NCI-H1694 treated with DMSO at 0.1 percent for 48 hours (cell line): ENCODE data around the gene MYO18A.

Source experiments
- DNase-seq: peaks from one replicate; lab custom pipeline; 2025; lab: John Stamatoyannopoulos, UW

MYO18A gene

DNA sequence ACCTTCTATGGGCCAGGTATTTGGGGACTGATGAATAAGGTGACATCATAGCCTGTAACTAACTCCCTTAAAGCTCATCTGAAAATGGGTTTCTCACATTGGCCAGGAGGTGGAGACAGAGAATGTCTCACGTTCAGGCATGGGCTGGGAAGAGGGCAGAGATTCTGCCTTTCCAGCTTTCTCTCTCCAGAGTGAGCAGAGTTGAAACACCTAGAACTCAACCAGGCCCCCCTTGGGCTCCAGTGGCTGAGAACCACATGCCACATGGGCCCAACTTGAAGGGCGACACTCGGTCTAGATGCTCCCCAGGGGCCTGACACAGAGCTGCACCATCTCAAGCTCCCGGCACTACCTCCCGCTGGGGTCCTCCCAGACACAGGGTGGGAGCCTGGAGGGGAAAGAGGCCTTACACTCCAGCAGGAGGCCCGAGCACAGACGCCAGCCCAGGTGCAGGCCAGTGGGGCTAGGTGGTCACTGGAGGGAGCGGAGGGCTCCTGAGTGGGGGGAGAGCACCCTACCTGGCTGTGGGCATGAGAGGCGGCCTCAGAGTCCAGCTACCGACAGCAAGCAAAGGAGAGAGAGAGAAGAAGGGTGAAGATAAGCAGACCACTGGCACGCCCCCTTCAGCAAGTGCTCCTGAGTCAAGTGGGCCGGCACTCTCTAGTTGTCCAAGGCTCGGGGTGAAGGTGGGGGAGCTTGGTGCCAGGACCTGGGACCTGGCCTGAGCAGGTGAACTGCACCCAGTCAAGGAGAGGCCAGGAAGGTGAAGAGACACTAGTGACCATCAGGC lies 55.9 kb downstream of the MYO18A start:
- DNase-seq = peak; percentile 77

DNA sequence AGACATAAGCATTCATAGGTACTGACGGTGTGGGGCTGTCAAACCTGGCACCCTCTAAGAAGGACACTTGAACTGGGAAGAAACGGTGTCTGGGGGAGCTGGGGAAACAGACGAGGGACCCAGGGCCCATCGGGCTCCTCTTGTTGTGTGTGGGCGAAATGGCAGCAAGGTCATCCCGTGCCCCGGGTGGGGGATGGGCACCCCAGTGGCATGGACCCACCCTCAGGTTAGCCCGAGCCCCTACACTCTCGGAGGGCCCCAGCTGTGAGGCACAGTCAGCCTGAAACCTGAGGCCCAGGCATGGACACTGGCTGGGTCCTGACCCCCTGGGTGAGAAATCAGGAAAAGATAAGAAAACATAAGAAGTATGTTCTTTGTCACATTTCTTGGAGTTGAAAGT lies 57.1 kb downstream of the MYO18A start:
- DNase-seq = no peak

DNA sequence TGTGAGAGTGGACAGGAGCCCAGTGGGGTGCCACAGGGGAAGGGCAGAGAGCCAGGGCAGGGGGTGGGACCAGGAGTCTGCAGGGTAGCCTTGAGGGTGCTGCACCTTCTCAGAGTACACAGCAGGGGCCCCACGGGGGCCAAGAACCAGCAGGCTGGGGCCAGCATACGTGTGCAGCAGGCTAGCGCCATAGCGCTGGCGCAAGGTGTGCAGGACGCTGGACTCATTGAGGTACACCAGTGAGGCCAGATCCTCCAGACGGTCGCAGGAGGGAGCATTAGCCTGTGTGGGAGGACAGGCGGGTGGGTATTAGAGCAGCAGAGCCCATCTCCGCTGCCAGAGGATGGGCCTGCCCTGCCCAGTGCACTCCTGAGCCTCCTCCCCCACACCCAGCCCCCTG lies 58.8 kb downstream of the MYO18A start:
- DNase-seq = no peak

DNA sequence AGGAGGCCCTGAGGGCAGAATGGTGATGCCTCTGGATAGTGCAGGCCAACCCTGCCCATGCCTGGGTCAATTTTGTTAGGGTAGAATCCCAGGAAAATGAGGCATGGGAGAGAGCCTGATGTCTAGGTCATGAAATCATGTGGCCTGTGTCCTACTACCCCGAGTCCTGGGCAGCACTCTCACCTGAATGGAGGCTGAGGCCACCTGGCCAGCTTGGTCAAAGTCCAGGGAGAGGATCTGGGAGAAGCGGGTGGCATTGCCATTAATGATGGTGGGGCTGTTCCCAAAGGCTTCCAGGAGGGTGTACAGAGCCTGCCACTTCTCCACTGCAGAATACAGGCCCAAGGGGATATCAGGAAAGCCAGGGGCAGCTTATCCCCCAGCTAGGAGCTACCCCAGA lies 59.8 kb downstream of the MYO18A start:
- DNase-seq = no peak

DNA sequence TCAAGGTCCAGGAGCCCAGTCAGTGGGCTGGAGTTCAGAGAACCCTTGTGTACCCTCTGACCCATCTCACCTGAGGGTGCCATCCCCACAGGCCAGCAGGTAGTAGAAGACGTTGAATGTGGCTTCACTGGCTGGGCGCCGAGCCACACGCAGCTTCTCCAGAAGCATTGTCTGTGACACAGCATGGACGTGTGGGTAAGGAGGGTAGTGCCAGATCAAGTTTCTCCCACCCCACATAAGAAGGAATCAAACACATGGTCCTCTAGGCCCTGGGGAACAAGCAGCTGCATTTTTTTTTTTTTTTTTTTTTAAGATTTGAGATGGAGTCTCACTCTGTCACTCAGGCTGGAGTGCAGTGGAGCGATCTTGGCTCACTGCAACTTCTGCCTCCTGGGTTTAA lies 60.9 kb downstream of the MYO18A start:
- DNase-seq = no peak

DNA sequence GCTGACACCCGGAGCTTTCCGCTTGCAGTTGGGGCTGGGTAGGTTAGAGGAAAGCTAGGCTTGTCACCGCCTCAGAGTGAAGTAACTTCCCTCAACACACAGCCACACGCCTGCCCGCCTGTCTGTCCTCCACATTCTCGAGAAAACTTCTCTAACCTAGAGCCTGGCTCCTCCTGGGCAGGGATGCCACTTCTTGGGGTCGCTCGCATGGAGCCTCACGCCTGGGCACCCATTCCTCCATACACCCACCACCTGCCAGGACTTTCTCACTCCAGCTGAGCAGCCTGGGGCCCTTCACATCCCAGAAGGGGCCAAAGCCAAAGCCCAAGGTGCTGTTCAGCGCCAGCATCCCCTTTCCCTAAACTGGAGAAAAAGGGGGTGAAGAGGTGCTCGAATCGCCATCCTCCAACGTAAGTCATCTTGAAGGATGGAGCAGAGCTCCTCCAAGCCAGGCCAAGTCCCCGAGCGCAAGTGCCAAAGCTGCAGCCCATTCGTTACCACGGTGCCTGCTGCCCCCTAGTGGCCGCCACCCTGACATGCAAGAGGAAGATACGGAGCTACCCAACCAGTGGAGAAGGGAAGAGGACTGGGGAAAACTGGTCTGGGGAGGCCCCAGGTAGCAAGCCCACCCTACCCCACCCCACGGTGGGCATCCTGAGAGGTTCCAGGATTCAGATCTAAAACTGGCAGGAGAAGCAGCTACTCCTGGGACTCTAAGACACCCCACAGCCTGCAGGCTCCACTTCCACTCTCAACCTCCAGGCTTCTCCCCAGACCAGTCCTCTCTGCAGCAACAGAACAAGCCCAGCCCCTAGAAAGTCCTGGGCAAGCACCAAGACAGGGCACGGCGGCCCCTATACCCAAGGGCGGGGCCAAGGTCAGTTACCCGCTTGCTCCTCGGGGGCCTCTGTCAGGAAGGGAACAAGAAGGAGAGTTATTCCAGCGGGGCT lies 63.1 kb downstream of the MYO18A start:
- peak; percentile 66 for DNase-seq

DNA sequence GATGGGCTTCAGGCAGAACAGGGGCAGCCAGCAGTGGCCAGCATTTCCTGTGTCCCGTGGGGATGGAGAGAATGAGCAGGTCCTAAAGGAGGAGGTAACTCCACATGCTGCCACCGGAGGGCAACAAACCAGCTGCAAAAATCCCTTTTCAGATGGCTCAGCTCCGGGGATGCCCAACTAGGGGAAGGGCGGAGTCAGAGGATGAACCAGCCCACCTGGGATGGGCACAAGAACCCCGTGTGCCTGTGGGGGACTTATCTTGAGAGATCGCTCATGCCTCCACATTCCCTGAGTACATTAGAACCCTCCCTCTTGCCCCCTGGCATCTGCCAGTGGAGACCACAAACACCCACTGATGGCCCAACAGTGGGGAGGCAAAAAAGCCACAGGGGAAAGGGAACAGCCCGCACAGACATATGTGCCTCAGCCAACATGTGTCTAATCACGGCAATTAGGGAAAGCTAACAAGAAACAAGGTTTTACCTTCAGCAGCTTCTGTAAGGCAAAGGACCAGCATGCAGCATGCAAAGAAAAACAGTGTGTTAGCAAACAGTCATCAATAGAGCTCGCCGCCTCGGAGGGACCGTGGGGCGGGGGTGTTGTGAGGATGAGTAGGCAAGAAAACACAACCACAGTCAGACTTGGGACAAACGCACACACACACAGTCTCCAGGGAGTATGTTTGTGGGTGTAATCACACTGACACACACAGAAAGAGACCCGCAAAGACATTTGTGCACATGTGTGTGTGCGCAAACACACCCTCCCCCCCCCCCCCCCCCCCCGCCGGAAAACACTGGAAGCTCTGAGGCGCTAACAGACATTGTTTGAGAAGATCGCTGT lies 64.0 kb downstream of the MYO18A start:
- peak; percentile 80 for DNase-seq

DNA sequence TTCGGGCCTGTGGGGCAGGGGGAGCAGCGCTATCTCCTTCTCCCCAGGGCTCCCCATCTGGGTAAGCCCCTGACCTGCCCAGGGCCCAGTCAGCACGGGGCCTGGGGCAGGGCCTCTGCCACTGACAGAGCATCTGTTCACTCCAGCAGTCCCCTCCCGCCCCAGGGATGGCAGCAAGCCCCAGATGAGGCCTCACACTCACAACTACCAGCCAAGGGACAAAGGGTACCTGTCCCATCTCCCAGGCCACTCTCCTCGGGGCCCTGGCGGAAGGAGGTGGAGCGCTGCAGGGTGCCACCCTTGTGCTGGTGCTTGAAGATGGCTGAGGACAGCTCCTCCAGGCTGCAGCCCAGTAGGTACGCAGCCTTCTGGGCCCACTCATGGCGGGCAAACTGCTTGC lies 64.8 kb downstream of the MYO18A start:
- DNase-seq = no peak

DNA sequence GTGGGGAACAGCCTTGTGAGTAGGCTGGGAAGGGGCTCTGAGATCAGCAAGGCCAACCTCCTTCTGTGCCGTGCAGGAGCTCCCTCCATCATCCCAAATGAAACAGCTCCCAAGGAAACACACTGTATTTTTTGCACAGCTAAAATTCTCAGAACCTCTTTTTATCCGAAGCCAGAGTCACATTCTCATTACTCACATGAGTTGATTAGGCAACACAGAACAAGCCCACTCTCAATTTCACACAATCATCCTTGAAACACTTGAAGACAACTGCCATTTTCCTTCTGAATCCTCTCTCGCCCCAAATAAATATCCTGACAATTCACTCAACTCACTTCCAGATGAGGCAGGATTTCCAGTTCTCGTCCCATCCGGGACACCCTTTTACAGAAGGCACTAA lies 66.1 kb downstream of the MYO18A start:
- no peak for DNase-seq

DNA sequence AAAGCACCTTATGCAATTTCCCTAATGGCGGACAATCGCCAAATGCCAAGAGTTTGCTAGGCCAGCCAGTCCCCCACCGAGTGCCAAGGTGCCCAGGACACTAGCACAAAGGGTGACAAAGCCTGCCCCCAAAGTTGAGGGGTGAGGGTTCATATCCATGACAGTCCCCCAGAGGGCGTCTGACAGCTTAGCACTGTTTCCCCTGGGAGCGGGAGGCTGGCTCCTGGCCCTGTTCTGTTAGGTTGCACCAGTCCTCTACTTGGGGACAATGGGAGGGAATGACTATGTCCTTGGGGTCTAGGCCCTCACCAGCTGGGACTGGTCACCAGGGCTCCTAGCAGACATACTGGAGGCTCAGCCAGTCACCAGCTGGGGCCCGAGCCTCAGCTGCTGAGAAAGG lies 66.9 kb downstream of the MYO18A start:
- DNase-seq = no peak

DNA sequence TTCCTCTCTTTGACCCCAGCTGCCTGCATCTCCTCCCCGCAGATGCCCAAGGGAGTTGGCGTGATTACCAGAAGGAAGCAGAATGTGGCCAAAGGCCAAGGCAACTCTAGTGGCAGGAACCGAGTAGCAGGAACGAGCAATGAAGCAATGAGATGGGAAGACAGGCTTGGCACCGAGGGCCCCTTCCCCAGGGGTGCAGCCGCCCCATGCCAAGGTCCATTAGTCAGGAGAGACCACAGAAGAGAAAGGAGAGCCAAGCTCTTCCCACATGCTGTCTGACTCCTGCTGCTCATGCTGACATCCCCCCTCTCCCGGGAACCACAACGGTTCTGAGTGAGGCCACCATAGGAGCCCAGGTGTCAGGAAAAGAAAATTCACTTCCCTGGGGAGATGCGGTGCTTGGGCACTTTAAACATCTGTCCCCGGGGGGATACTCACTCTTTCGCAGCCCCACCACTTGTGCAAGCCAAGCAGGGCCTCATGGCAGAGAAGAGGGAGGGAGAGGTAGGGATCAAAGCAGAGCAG lies 67.4 kb downstream of the MYO18A start:
- DNase-seq = no peak

DNA sequence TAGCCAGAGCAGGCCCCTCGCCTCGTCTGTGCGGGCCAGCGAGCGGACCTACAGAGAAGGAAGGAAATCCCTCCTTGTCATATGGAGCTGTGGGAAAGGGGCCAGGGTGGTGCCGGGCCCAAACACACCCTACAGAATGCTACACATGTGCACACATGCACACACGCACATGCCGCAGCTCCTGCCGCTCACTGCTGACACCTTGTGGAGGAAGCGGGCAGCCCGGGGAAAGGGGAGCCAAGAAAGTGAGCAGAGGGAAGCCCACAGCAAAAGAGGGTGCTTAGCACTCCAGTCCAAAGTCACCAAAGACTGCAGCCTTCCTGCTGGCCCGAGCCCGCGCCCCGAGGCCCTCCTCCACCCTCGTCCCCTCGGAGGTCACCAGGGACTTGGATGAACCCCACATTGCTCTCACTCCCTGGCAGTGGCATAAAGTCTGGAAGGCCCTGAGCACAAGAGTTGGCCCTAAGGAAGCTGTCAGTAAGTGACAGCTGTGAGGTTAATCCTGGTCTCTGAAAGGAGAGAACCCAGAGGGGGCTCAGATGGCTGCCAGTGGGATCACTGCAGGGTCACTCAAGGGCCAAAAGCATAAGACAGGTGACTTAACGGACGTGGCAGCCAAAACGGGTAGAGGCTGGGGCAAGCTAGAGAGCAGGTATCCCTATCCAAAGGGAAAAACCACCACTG lies 68.2 kb downstream of the MYO18A start:
- peak; percentile 69 for DNase-seq

DNA sequence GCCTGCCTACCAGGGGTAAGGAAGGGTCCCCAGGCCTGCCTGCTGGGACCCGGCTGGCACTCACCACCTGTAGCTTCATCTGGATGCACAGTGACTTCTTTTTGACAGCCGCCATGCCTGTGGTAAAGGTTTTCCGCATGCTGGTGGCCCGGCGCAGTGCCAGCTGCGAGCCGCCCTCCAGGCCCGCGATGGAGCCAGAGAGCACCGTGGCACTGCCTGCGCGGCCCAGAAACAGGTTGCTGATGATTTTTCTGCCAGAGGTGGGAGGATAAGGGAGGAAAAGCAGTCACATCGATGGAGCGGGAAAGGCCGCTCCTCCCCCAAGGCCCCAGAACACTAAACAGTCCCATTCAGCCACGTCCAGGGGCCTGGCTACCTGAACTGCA lies 69.8 kb downstream of the MYO18A start:
- DNase-seq = no peak

DNA sequence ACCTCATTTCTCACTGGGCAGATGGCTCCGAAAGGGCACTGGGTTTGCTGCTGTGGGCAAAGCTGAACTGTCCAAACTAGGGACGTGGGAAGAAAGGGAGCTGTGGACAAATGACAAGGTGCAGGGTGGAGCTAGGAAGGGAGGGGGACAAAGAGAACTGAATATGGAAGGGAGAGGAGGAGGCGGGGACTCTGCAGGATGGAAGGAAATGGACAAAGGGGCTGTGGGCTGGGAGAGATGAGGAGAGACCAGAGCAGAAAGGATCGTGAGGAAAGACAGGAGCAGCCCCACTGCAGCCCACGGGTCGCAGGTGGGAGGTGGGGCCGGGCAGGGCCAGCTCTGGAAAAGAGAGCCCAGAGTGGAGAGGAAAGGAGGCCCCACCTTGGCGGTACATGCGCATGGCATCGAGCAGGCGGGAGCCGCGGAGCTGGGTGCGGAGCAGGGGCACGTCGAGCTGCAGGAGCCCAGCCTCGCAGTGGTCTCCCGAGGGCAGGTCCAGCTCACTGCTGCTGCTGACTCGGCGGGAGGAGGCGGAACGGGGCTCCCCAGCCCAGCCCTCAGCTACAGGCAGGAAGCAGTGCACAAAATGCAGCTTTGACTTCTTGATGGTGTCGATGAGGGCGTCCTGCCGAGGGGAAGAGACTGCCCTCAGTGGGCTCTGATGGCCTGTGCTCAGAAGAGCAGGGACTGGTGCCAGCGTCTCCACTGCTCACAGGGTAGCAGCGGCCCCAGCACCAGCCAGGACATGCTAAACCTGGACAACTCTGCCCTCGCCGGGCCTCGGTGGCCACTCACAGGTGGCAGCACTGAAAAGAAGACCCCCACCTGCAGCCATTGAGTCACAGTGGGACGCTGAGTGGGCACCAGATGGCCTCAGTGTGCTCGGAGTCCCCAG lies 70.5 kb downstream of the MYO18A start:
- no peak for DNase-seq

DNA sequence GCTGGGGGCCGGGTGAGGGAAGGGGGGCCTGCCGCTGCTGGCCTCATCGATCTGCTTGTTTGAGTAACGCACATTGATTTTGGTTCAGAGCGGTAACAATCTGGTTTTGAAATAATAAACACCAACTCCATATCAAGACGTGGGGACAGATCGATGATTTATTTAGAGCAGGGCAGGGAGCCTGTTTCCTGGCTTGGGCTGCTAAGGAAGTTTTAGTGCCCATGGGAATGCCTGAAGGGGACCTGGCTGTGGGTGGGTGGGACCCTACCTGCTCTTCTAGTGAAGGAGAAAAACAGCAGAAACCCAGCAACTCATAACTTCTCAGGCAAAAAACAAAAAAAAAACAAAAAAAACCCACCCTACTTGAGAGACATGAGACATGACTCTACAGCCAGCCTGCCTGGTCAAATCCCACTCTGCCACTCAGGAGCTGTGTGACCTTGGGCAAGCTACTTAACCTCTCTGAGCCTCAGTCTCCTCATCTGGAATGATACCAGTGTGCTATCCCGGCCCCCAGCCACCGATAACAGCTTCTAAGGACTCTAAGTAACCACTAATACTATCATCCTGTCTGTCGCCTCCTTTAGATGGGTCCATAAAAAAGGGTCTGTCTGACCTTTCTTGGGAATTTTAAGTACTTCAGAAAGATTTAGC lies 71.2 kb downstream of the MYO18A start:
- DNase-seq = no peak

DNA sequence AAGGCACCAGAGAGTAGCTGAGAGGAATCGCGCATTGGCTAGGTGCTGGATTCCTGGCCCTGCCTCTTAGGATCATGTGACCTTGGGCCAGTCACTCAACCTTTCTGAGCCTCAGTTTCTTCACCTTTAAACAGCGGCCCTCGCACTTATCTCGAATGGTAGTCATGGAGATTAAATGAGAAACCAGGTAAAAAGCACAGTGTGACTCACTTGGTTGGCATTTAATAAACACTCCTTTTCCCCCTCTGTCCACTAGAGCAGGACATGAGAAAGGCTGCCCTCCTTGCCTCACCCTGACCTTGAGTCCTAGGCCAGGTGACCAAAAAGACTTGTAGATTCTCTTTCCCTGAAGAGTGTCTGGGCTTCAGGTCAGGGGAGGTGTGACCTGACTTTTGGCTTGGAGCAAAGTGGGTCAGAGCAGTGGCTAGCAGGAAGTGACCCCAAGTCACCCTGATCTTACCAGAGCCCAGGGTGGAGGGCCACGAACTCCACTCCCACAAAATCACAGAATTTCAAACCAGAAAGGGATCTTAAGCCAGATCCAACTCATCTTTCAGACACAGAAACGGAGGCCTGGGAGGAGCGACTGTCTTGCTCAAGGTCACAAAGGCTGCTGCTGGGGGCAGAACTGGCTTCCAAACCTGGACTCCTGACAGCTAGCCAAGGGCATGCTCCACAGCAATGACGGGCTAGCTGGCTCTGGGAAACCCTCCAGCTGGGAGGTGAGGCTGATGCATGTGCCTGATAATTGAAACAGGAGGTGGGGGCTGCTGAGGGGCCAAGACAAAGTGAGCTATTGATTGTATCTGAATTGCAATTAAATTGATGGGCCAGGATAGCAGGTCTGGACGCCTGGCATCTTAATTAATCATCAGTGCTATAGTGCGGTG lies 72.0 kb downstream of the MYO18A start:
- DNase-seq = no peak

DNA sequence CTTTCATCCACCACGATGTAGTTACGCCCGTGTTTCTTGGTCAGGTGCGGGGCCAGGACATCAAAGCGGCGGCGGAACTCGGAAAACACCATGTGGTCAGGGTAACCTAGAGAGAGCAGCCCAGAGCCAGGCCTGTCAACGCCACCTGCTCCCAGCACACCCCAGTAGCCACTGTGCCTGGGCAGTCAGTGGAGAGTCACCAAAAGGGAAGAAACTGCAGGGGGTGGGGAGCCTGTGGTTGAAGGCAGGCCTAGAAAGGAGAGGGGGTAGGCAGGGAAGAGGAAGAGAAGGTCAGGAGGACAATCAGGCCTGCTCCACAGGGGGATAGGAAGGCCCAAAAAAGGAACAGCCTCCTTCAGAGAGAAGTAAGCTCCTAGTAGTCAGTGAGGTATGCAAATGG lies 73.1 kb downstream of the MYO18A start:
- DNase-seq = no peak

DNA sequence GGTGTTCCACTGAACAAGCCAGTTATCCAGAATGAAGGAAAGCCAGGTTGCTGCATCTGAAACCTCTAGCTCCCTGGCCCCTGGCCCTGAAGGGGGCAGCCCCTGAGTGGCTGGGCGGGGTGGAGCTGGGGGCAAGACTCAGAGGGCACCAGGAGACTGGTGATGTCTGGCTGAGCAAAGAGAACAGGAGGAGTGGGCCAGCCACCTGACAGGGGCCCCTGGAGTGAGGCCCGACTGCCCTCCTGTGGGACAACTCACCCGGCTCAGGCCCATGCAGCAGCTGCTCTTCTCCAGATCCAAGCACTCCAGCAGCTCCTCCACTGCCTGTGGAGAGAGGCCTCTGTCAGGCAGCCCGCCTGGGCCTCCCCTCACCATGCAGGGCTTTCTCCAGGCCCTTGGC lies 76.9 kb downstream of the MYO18A start:
- DNase-seq = no peak

DNA sequence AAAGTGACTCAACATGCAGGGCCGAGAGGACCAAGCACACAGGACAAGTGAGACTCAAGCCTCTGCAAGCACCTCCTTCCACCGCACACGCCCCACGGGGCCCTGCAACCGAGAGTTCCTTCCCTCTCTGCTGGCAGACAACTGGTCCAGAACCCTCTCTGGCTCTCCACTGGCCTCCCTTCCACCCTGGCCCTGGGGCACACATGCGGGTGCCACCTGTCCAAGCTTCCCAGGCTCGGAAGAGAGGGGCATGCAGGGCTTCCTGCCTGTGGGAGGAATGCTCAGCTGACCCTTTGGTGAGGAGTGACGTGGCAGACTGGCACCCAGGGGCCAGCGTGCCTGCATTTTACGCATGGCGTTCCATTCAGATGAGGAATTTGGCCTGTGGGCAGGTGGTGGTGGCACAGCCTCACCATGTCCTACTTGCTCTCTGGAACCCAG lies 77.4 kb downstream of the MYO18A start:
- no peak for DNase-seq
